NCI-H128 (cell line): ENCODE data around the gene MYH3.

ENCODE experiments used
- DNase-seq: peaks from one replicate; lab custom pipeline; 2025; ENCODE audit not compliant: unreplicated experiment; lab: John Stamatoyannopoulos, UW

The MYH3 gene

GRCh38 chr17:10649602-10650001, 7.5 kb downstream of the MYH3 start:
- DNase-seq = no peak

GRCh38 chr17:10648956-10649355, 8.2 kb downstream of the MYH3 start:
- no peak for DNase-seq

GRCh38 chr17:10648381-10648780, 8.7 kb downstream of the MYH3 start:
- DNase-seq = no peak

GRCh38 chr17:10646392-10646990, 10.6 kb downstream of the MYH3 start:
- DNase-seq = no peak

- no peak for DNase-seq
Observed at GRCh38 chr17:10640475-10640874, 16.6 kb downstream of the MYH3 start.

GRCh38 chr17:10638151-10638550, 19.0 kb downstream of the MYH3 start:
- DNase-seq = no peak

- no peak for DNase-seq
Observed at GRCh38 chr17:10635290-10635689, 21.8 kb downstream of the MYH3 start.

- DNase-seq = no peak
Observed at GRCh38 chr17:10633738-10634379, 23.2 kb downstream of the MYH3 start.

- no peak for DNase-seq
Observed at GRCh38 chr17:10631701-10632100, 25.4 kb downstream of the MYH3 start.

GRCh38 chr17:10631048-10631700, 25.9 kb downstream of the MYH3 start:
- DNase-seq = no peak

GRCh38 chr17:10629706-10630105, 27.4 kb downstream of the MYH3 start:
- DNase-seq = no peak

- no peak for DNase-seq
Observed at GRCh38 chr17:10628756-10629155, 28.4 kb downstream of the MYH3 start.

GRCh38 chr17:10626390-10626789, 30.7 kb downstream of the MYH3 start:
- no peak for DNase-seq

- DNase-seq = no peak
Observed at GRCh38 chr17:10624969-10625368, 32.1 kb downstream of the MYH3 start.

GRCh38 chr17:10623737-10624338, 33.3 kb downstream of the MYH3 start:
- DNase-seq = no peak

GRCh38 chr17:10622617-10623485, 34.3 kb downstream of the MYH3 start:
- DNase-seq = no peak

- no peak for DNase-seq
Observed at GRCh38 chr17:10621397-10621796, 35.7 kb downstream of the MYH3 start.

GRCh38 chr17:10620823-10621222, 36.3 kb downstream of the MYH3 start:
- DNase-seq = no peak

GRCh38 chr17:10618202-10618635, 38.9 kb downstream of the MYH3 start:
- DNase-seq = no peak

GRCh38 chr17:10617120-10617505, 40.0 kb downstream of the MYH3 start:
- DNase-seq = no peak

GRCh38 chr17:10616502-10617119, 40.5 kb downstream of the MYH3 start:
- peak; percentile 9 for DNase-seq
